ENCODE results near the gene ABCC6. TPM values are rescaled to one million over a fixed set of nuclear protein-coding genes. Genes with fewer than 3 reads are reported as not detected.

The ABCC6 gene
- total RNA-seq, 1 donor from 2014 or later = 3.0 TPM

DNA sequence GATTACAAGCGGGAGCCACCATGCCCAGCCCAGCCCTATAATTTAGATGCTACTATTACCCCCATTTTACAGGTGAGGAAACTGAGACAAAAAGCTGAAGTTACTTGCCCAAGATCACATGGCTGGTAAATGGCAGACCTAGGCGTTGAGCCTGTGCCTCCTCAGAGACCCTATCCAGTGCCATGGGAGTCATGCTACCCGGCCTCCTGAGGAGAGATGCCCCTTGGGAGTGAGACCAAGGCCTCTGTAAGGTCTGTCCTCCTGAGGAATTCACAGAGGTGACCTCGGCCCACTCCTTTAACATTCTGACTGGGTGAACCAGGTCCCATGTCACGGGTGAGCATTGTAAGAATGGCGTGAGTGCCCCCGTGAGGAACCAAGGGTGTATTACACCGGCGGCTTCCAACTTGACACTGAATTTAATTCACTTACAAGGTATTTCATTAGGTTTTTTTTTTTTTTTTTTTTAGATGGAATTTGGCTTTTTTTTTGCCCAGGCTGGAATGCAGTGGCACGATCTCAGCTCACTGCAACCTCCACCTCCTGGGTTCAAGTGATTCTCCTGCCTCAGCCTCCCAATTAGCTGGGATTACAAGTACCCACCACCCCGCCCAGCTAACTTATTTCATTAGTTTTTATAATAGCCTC is 95.7 kb downstream of the ABCC6 start:
- H3K36me3 ChIP-seq (ENCODE audit: insufficient read depth, low read length) = peaks cover 24% of the 10 kb centered on the region
- no peak overlapping the region for H3K9ac ChIP-seq (ENCODE audit: low read length)
- Mint-ChIP-seq H3K4me1 (ENCODE audit: low read depth, unreplicated experiment) (no peaks in the 10 kb centered on the region), H3K27ac (ENCODE audit: unreplicated experiment) (no peak overlapping the region), H3K27me3 (ENCODE audit: low read depth, unreplicated experiment) (no peaks in the 10 kb centered on the region), H3K4me3 (ENCODE audit: unreplicated experiment) (no peak overlapping the region), H3K36me3 (ENCODE audit: low read depth, unreplicated experiment) (peaks cover 34% of the 10 kb centered on the region), H3K9me3 (ENCODE audit: unreplicated experiment) (peaks cover 11% of the 10 kb centered on the region)
- H3K27ac ChIP-seq (ENCODE audit: low read depth, low read length) = no peak overlapping the region
- H3K4me2 ChIP-seq (ENCODE audit: low read length) = no peak overlapping the region
- H3K27me3 ChIP-seq (ENCODE audit: insufficient read depth, low read length) = no peaks in the 10 kb centered on the region
- no peaks in the 10 kb centered on the region for H3K79me2 ChIP-seq (ENCODE audit: insufficient read depth, low read length)
- H4K20me1 ChIP-seq (ENCODE audit: insufficient read depth, low read length) = peaks cover 6% of the 10 kb centered on the region
- H2AFZ ChIP-seq (ENCODE audit: low read depth, low read length) = no peak overlapping the region
- TF ChIP-seq EZH2 (IDR thresholded peaks at IDR 0.05; ENCODE audit: insufficient read depth, low read length) = no peak
- TF ChIP-seq, protein P1, sequence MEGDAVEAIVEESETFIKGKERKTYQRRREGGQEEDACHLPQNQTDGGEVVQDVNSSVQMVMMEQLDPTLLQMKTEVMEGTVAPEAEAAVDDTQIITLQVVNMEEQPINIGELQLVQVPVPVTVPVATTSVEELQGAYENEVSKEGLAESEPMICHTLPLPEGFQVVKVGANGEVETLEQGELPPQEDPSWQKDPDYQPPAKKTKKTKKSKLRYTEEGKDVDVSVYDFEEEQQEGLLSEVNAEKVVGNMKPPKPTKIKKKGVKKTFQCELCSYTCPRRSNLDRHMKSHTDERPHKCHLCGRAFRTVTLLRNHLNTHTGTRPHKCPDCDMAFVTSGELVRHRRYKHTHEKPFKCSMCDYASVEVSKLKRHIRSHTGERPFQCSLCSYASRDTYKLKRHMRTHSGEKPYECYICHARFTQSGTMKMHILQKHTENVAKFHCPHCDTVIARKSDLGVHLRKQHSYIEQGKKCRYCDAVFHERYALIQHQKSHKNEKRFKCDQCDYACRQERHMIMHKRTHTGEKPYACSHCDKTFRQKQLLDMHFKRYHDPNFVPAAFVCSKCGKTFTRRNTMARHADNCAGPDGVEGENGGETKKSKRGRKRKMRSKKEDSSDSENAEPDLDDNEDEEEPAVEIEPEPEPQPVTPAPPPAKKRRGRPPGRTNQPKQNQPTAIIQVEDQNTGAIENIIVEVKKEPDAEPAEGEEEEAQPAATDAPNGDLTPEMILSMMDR (IDR thresholded peaks at IDR 0.05; ENCODE audit: insufficient read depth, low read depth, low read length) = peak; percentile 89
- DNase-seq (ENCODE audit: low read depth) (peak; percentile 38), FAIRE-seq (no peak)
- peaks cover 7% of the 10 kb centered on the region for H3K9me3 ChIP-seq (ENCODE audit: insufficient read depth, low read depth, low read length)
- no peaks in the 10 kb centered on the region for H3K4me1 ChIP-seq (ENCODE audit: insufficient read depth, low read length)
- no peak overlapping the region for H3K4me3 ChIP-seq (ENCODE audit: insufficient read depth, low read depth, low read length)

DNA sequence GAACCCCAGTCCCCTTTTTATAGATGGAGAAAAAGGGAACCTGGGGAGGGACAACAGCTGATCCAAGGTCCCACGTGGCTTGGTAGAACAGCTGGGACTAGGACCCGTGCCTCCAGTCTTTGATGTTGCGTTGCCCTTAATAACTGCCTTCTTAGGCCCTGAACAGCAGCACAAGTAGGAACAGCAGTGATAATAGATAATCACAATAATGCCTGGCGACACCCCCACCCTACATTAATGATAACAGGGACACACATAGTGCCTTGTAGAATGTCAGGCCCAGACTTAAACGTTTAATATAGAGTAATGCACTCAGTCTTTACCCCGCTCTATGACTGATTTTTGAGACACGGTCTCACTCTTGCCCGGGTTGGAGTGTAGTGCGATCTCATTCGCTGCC is 96.4 kb downstream of the ABCC6 start:
- Histone ChIP-seq H3K4me2 (ENCODE audit: low read length) (no peak overlapping the region), H3K27me3 (ENCODE audit: insufficient read depth, low read length) (no peaks in the 10 kb centered on the region), H2AFZ (ENCODE audit: low read depth, low read length) (no peak overlapping the region), H3K79me2 (ENCODE audit: insufficient read depth, low read length) (no peaks in the 10 kb centered on the region), H3K9ac (ENCODE audit: low read length) (no peak overlapping the region), H4K20me1 (ENCODE audit: insufficient read depth, low read length) (peaks cover 6% of the 10 kb centered on the region), H3K9me3 (ENCODE audit: insufficient read depth, low read depth, low read length) (peaks cover 7% of the 10 kb centered on the region), H3K4me1 (ENCODE audit: insufficient read depth, low read length) (no peaks in the 10 kb centered on the region), H3K27ac (ENCODE audit: low read depth, low read length) (no peak overlapping the region), H3K36me3 (ENCODE audit: insufficient read depth, low read length) (peaks cover 30% of the 10 kb centered on the region), H3K4me3 (ENCODE audit: insufficient read depth, low read depth, low read length) (no peak overlapping the region)
- Mint-ChIP-seq H3K27me3 (ENCODE audit: low read depth, unreplicated experiment) (no peaks in the 10 kb centered on the region), H3K9me3 (ENCODE audit: unreplicated experiment) (peaks cover 11% of the 10 kb centered on the region), H3K4me1 (ENCODE audit: low read depth, unreplicated experiment) (no peaks in the 10 kb centered on the region), H3K4me3 (ENCODE audit: unreplicated experiment) (no peak overlapping the region), H3K36me3 (ENCODE audit: low read depth, unreplicated experiment) (peaks cover 41% of the 10 kb centered on the region), H3K27ac (ENCODE audit: unreplicated experiment) (no peak overlapping the region)
- DNase-seq (ENCODE audit: low read depth) = no peak
- no peak for FAIRE-seq
- TF ChIP-seq, protein P1 (IDR thresholded peaks at IDR 0.05; ENCODE audit: insufficient read depth, low read depth, low read length) = no peak
- no peak for TF ChIP-seq EZH2 (IDR thresholded peaks at IDR 0.05; ENCODE audit: insufficient read depth, low read length)

DNA sequence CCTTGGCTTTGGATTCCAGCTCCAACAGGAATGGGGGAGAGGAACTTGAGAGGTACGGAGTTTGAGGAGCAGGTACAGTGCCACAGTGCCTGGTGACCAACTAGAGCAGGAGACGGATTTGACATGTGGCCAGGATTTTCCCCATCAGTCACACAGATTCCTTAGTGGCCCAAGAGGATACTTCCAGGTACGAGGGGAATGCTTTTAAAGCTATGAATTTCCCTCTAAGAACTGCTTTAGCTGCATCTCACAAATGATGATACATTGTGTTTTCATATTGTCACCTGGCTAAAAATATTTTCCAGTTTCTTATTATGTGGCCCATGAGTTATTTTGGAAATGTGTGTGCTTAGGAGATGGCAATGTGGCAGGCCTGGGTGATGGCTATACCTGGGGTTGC is 98.3 kb downstream of the ABCC6 start:
- TF ChIP-seq EZH2 (IDR thresholded peaks at IDR 0.05; ENCODE audit: insufficient read depth, low read length) = no peak
- TF ChIP-seq, protein P1 (IDR thresholded peaks at IDR 0.05; ENCODE audit: insufficient read depth, low read depth, low read length) = no peak
- no peak overlapping the region for H3K9ac ChIP-seq (ENCODE audit: low read length)
- H3K79me2 ChIP-seq (ENCODE audit: insufficient read depth, low read length) = no peaks in the 10 kb centered on the region
- peaks cover 50% of the 10 kb centered on the region for H3K36me3 Mint-ChIP-seq (ENCODE audit: low read depth, unreplicated experiment)
- FAIRE-seq (no peak), DNase-seq (ENCODE audit: low read depth) (no peak)
- peaks cover 11% of the 10 kb centered on the region for H3K9me3 Mint-ChIP-seq (ENCODE audit: unreplicated experiment)
- H3K4me3 Mint-ChIP-seq (ENCODE audit: unreplicated experiment) = no peak overlapping the region
- no peak overlapping the region for H3K27ac ChIP-seq (ENCODE audit: low read depth, low read length)
- H3K36me3 ChIP-seq (ENCODE audit: insufficient read depth, low read length) = peaks cover 25% of the 10 kb centered on the region
- H4K20me1 ChIP-seq (ENCODE audit: insufficient read depth, low read length) = peaks cover 13% of the 10 kb centered on the region
- H3K27me3 ChIP-seq (ENCODE audit: insufficient read depth, low read length) = no peaks in the 10 kb centered on the region
- no peak overlapping the region for H3K4me2 ChIP-seq (ENCODE audit: low read length)
- H3K4me1 ChIP-seq (ENCODE audit: insufficient read depth, low read length) = no peaks in the 10 kb centered on the region
- H3K4me3 ChIP-seq (ENCODE audit: insufficient read depth, low read depth, low read length) = no peak overlapping the region
- no peaks in the 10 kb centered on the region for H3K27me3 Mint-ChIP-seq (ENCODE audit: low read depth, unreplicated experiment)
- peaks cover 7% of the 10 kb centered on the region for H3K9me3 ChIP-seq (ENCODE audit: insufficient read depth, low read depth, low read length)
- no peak overlapping the region for H3K27ac Mint-ChIP-seq (ENCODE audit: unreplicated experiment)
- H2AFZ ChIP-seq (ENCODE audit: low read depth, low read length) = no peak overlapping the region
- H3K4me1 Mint-ChIP-seq (ENCODE audit: low read depth, unreplicated experiment) = no peaks in the 10 kb centered on the region

Data from astrocyte (in vitro differentiated cells and primary cell).